GM10266 (cell line): Measurements from ENCODE around the gene LHX8.

Experiments used
- DNase-seq: peaks from one replicate; pipeline ENCODE4 v3.0.0; 2012; ENCODE audit errors: extremely low spot score
- CTCF ChIP-seq: IDR thresholded peaks from 2 replicates; pipeline ENCODE4 v1.5.1; 2012; ENCODE audit warnings: mild to moderate bottlenecking, low read depth; ENCODE audit not compliant: control insufficient read depth, insufficient read depth; ENCODE audit errors: missing control alignments

LHX8 gene

GRCh38 chr1:75129983-75130789 is 4.0 kb upstream of the LHX8 start:
- TF ChIP-seq CTCF: no peak
- no peak for DNase-seq

- no peak for DNase-seq
- TF ChIP-seq CTCF: no peak
These were observed 3.2 kb upstream of the LHX8 start for GRCh38 chr1:75130865-75131564.

GRCh38 chr1:75131565-75132241 is 2.5 kb upstream of the LHX8 start:
- no peak for TF ChIP-seq CTCF
- no peak for DNase-seq

- no peak for DNase-seq
- no peak for TF ChIP-seq CTCF
These were observed 1.9 kb upstream of the LHX8 start for GRCh38 chr1:75132242-75132811.

GRCh38 chr1:75132812-75133619 is 1.2 kb upstream of the LHX8 start:
- no peak for DNase-seq
- TF ChIP-seq CTCF: no peak

GRCh38 chr1:75134647-75135572 is 722 bp downstream of the LHX8 start:
- DNase-seq: no peak
- TF ChIP-seq CTCF: no peak
